Activated CD4-positive, alpha-beta T cell treated with anti-CD3 and anti-CD28 coated beads, Interleukin-2, amount 50 U/mL, for 16 hours (primary cell): ENCODE results near the gene SVOP.
A peak's percentile ranks its signal among the peaks of the same experiment; 100 is the strongest.

Experiments
- DNase-seq: peaks from one replicate; pipeline ENCODE4 v3.0.0-alpha.2; 2020

Gene SVOP

DNA sequence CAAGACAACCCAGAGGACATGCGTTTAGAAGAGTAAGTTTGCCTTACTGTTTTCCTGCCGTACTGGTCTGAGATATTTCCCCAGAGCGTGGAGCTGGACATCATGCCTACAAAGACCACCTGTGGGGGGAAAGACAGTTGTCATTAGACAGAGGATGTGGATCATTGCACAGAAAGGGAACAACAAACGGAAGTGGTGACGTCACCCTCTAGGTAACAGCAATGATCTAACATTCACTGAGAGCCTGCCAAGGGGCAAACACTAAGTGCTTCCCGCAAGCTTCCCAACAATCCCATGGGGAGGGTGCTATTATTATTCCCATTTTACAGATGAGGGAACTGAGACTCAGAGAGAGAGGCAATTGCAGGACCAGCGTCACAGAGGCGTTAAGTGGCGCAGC is 48.5 kb downstream of the SVOP start:
- no peak for DNase-seq

DNA sequence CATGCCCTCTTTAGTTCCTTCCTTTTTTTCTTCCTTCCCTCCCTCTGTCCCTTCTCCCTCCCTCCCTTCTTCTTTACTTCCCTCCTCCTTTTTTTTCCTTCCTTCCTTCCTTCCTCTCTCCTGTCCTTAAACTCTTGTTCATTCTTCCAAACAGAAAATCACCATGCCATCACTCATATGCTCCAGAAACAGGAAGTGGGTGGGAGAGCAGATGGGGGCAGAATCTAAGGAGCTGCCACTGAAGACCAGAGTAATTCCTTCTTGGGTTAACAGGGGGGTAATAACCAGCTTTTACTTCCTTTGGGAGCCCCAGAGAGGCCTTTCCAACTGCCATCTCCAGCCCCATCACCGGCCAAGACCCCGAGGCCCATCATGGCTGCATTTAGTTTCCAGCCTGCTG is 51.2 kb downstream of the SVOP start:
- no peak for DNase-seq

- no peak for DNase-seq
Measured at GRCh38 chr12:108967869-108968540, 52.9 kb downstream of the SVOP start.

GRCh38 chr12:108966378-108967151 is 54.3 kb downstream of the SVOP start:
- DNase-seq = no peak

GRCh38 chr12:108965886-108966285 is 55.0 kb downstream of the SVOP start:
- DNase-seq = no peak

DNA sequence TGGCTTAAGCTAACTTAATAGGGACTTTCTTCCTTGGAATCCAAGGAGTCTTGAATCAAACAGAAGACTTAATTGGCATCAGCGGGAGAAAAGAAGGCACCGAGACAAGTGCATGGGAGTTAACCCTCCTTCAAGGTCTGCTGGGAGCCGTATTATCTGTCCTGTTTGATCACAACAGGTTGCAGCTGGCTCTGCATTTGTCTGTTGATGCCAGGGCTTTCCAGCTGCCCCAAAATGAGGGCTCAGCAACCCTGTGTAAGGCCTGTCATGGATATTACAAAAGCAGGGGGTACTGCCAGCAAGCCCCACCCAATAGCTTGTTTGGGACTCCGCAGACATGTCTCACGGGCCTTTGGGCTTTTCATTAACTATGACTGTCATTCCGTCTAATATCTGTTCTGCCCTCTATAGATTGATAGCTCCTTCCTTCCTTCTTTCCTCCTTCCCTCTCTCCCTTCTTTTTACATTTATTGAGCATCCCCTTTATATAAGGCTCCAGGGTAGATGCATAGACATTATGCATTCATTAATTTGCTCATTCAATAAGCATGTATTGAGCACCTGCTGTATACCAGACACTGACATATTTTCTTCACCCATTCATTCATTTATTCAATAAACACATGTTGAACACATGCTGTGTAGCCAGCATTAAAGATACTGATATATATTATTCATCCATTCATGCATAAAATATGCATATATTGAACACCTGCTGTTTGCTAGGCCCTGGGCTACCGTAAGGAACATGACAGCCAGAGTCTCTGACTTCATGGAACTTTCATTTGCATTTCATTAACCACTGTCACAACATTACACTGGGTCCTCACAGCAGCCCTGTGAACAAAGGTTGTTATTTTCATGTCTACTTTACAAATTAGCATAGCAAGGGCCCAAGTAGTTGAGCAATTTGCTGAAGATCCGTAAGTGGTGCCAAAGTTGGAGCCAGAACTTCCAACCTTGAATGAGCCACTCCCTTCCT is 56.2 kb downstream of the SVOP start:
- DNase-seq = no peak

DNA sequence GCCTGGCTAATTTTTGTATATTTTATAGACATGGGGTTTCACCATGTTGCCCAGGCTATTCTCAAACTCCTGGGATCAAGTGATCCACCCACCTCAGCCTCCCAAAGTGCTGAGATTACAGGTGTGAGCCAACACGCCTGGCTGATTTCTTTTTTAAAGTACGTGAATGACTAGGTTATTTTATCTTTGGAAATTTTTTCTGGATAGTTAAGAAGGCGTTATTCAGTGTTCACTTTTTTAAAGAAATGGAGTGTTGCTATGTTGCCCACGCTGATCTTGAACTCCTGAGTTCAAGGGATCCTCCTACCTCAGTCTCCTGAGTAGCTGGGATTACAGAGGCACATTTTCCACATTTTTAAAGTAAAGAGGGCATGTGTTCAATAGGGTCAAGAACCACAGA is 58.6 kb downstream of the SVOP start:
- no peak for DNase-seq

DNA sequence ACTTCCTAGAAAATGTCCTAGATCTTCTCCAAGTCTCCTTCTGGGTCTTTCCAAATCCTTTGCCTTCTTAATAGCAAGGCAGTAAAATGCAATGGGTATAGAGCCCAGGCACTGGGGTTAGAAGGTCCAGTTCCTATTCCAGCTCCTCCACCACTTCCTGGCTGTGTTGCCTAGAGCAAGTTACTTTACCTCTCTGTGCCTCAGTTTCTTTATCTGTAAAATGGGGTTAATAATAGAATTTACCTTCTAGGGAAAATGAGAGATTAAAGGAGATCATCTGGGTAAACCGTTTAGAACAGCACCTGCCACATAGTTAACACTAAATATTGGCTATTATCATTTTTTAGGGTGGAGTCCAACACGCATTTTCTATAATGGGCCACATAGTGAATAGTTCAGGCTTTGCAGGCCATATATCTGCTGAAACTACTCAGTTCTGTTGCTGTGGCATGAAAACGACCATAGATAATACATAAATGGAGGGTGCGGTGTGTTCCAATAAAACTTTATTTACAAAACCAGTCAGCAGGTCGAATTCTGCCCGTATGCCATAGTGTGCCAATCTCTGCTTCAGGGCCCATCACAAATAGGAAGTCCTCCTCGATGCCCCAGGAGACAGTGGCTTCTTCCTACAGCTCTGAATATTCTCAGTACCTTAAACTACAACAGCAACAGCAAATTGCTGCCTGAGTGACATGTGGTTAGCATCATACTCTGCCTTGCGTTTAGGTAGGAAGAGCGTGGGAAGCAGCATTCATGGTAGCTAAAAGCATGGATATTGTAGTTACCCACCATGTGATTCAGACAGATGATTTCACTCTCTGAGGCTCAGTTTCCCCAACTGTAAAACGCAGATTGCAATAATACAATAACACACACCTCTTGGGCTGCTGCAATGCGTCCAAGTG is 60.9 kb downstream of the SVOP start:
- DNase-seq = no peak

GRCh38 chr12:108955225-108955835 is 65.5 kb downstream of the SVOP start:
- no peak for DNase-seq

- DNase-seq = peak; percentile 69
Measured at GRCh38 chr12:108950991-108951739, 69.7 kb downstream of the SVOP start.

GRCh38 chr12:108949976-108950375 is 70.9 kb downstream of the SVOP start:
- no peak for DNase-seq

DNA sequence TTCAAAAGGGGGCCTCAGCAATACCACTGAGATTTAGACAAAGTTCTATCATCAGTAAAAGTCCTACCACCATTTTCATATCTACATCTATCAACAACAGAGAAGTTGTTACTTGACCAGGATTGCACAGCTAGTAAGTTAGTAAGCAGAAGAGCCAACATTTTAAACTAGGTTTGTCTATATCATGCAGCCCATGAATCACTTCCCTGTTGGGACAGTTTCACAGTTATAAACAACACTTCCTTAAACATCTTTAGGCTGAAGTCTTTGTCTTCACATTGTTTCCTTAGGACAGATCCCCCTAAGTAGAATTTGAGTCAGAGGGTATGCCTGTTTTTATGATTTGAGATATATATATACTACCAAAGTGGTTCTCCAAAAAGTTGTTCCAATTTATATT is 72.5 kb downstream of the SVOP start:
- no peak for DNase-seq

- no peak for DNase-seq
Measured at GRCh38 chr12:108947097-108947496, 73.8 kb downstream of the SVOP start.

DNA sequence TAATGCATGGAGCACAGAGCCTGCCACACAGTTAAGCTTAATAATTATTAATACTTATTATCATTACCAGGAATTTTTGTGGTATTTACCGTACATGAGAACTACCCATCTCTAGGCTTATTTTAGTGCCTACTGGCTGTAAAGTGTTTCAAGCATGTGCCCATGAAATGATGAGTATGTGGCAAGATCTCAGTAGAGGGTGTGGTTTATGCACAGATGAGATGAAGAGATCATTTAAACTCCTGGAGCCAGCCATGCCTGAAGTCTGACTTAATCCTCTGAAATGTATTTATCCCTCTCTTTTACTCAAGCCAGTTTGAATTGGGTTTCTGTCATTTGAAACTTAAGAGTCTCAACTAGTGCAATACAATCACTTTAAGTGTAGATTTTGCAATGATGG is 80.7 kb downstream of the SVOP start:
- DNase-seq = no peak

DNA sequence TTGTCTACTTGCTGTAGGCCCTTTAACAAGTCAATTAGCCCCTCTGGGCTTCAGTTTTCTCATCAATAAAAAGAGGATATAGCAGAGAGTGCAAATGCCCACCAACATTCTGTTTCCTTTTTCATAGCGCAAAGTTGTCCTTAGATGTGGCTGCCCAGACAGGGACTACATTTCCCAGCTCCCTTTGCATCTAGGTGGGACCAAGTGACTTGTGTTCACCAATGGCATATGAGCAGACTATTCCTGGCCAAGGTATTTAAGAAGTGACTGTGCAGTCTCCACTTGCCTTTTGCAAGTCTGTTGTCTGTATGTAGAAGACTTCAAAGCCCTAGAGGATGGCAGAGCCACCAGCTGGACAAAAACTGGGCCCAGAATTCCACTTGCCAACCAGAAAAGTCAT is 81.3 kb downstream of the SVOP start:
- peak; percentile 43 for DNase-seq

DNA sequence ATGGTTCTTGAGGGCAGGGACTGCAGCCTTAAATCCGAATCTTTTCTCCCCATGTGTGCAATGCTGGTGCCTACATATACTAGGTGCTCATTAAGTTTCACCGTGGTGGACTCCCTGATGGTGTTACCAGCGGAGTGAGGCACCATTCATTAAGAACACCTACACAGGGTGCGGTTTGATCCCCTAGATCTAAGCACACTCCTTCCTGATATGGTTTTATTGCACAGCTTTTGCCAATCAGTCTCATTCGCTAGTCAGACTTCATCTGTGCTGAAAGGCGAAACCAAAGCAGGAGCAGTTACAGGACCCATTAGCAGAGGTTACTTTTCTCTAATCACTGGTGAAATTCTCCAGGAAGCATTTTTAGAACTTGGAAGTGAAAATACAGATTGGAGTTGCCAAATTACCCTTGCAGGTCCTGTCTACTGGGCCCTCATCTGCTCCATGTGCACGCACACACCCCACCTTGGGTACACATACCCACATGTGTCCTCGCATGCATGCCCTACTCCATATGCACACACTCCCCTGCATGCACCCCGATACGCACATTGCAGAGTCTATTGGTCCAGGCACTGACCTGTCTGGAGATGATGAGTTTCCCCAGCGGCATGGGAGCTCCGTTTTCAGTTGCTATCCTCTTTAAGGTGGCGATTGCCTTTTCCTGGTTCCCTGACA is 82.5 kb downstream of the SVOP start:
- DNase-seq = no peak

- peak; percentile 58 for DNase-seq
Measured at GRCh38 chr12:108935159-108935763, 85.6 kb downstream of the SVOP start.

DNA sequence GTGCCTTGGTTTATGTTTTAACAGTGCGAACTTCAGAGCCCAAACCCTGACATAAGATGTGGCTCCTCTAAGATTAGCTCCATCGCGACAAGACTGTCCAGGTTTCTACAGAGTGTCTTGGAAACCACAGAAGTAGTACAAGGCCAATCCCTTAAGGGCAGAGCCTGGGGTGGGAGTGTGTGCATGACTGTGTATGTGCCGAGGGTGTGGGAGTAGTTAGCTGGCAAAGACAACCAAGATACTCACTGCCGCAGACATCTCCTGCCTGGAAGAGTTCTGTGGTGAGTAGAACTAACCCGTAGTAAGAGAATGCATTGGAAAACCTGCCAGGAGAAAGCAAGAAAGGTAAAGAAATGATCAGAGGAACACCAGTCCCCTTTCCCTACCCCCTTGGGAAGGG is 86.9 kb downstream of the SVOP start:
- no peak for DNase-seq

DNA sequence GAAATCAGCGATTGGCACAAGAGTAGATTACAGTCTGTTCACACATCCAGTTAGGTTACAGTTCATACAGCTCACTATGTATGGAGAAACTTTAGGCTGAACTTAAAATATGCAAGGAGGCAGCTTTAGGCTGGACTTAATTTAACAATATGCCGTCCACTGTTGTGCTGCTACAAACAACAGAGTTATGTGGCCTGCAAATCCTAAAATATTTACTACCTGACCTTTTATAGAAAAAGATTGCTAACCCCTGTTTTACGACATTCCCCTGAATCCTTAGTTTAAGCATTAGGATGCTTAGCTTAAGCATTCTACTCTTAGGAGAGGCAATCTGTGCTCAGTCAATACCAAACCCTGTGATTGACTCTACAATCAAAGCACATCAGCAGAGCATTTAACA is 90.1 kb downstream of the SVOP start:
- no peak for DNase-seq

- no peak for DNase-seq
Measured at GRCh38 chr12:108930155-108930554, 90.7 kb downstream of the SVOP start.
